Tibial artery (tissue), 4 donors: ENCODE results near the gene NCKAP1.

ENCODE experiments used
- DNase-seq, 2 donors: peaks; one replicate each; pipeline ENCODE4 v3.0.0-alpha.2; 2019
- H3K27ac ChIP-seq, 2 donors: fragments of 200-600 bp; sonication (generic) in 1 of 2; 1 replicate in 1 of 2; 2 replicates in 1 of 2; pipeline ENCODE4 v1.5.1; 2018 to 2019; ENCODE audit warnings: mild to moderate bottlenecking in 1 of 2
- H3K27me3 ChIP-seq, 2 donors: fragments of 200-600 bp; sonication (generic) in 1 of 2; one replicate each; pipeline versions ENCODE4 v1.5.1 to v1.6.0; 2016 to 2019
- H3K36me3 ChIP-seq, 3 donors: fragments of 200-600 bp; sonication (generic) in 2 of 3; one replicate each; pipeline ENCODE4 v1.5.1; 2016 to 2019; ENCODE audit warnings: mild to moderate bottlenecking in 2 of 3
- H3K4me1 ChIP-seq, 4 donors: fragments of 200-600 bp; sonication (generic) in 2 of 4; 1 replicate in 3 of 4; 2 replicates in 1 of 4; pipeline ENCODE4 v1.5.1; 2016 to 2019
- H3K4me3 ChIP-seq, 2 donors: fragments of 200-600 bp; sonication (generic) in 1 of 2; 1 replicate in 1 of 2; 2 replicates in 1 of 2; pipeline ENCODE4 v1.5.1; 2018 to 2019; ENCODE audit warnings: mild to moderate bottlenecking in 2 of 2
- H3K9me3 ChIP-seq, 3 donors: fragments of 200-600 bp; sonication (generic) in 1 of 3; one replicate each; pipeline ENCODE4 v1.5.1; 2016 to 2019
- CTCF ChIP-seq, 2 experiments: fragments of 200-600 bp in 1 of 2; fragments of 450-650 bp in 1 of 2; IDR thresholded peaks; one replicate each; pipeline ENCODE4 v1.5.1; 2017 to 2019; ENCODE audit warnings: antibody characterized with exemption in 2 of 2, mild to moderate bottlenecking in 1 of 2, moderate library complexity in 1 of 2
- intact Hi-C: fragments of 100-400 bp; cut with DNase I; formaldehyde crosslinking; loops from one replicate; pipeline ENCODE4 v1.15.0; 2023; ENCODE audit warnings: low total_unique reads

The NCKAP1 gene

GRCh38 chr2:182915369-182916326 is 122.6 kb downstream of the NCKAP1 start:
- no peak for DNase-seq
- intact Hi-C loops = no loop called here
- Histone ChIP-seq H3K36me3 (peaks cover 16 to 40% (median 31%) of the 10 kb centered on the region in 3 donors), H3K4me3 (no peak overlapping the region), H3K4me1 (peaks cover 0 to 55% (median 4%) of the 10 kb centered on the region in 4 donors), H3K27ac (no peak overlapping the region), H3K9me3 (no peaks in the 10 kb centered on the region), H3K27me3 (no peaks in the 10 kb centered on the region)
- no peak for TF ChIP-seq CTCF (IDR thresholded peaks at IDR 0.05)

- no peak for TF ChIP-seq CTCF (IDR thresholded peaks at IDR 0.05)
- Histone ChIP-seq H3K4me1 (peaks cover 0 to 55% (median 4%) of the 10 kb centered on the region in 4 donors), H3K36me3 (peaks cover 21 to 38% (median 37%) of the 10 kb centered on the region in 3 donors), H3K27me3 (no peaks in the 10 kb centered on the region), H3K9me3 (no peaks in the 10 kb centered on the region), H3K27ac (no peak overlapping the region), H3K4me3 (no peak overlapping the region)
- DNase-seq = no peak
- intact Hi-C loops = no loop called here
These were observed 123.4 kb downstream of the NCKAP1 start for GRCh38 chr2:182914852-182915251.

- H3K27me3 ChIP-seq = no peaks in the 10 kb centered on the region
- H3K27ac ChIP-seq = no peak overlapping the region
- intact Hi-C loops = no loop called here
- H3K9me3 ChIP-seq = no peaks in the 10 kb centered on the region
- no peak for DNase-seq
- H3K4me1 ChIP-seq = peaks cover 0 to 49% (median 4%) of the 10 kb centered on the region in 4 donors
- TF ChIP-seq CTCF (IDR thresholded peaks at IDR 0.05) = no peak
- peaks cover 29 to 37% (median 37%) of the 10 kb centered on the region in 3 donors for H3K36me3 ChIP-seq
- no peak overlapping the region for H3K4me3 ChIP-seq
These were observed 125.2 kb downstream of the NCKAP1 start for GRCh38 chr2:182913064-182913463.

GRCh38 chr2:182912518-182912915 is 125.7 kb downstream of the NCKAP1 start:
- Histone ChIP-seq H3K27me3 (no peaks in the 10 kb centered on the region), H3K36me3 (peaks cover 29 to 37% (median 37%) of the 10 kb centered on the region in 3 donors), H3K27ac (no peak overlapping the region), H3K4me3 (no peak overlapping the region), H3K4me1 (peaks cover 0 to 43% (median 4%) of the 10 kb centered on the region in 4 donors), H3K9me3 (no peaks in the 10 kb centered on the region)
- TF ChIP-seq CTCF (IDR thresholded peaks at IDR 0.05) = no peak
- intact Hi-C loops = no loop called here
- no peak for DNase-seq

GRCh38 chr2:182911813-182912517 is 126.3 kb downstream of the NCKAP1 start:
- intact Hi-C loops = no loop called here
- no peak for TF ChIP-seq CTCF (IDR thresholded peaks at IDR 0.05)
- Histone ChIP-seq H3K4me1 (peaks cover 0 to 38% (median 4%) of the 10 kb centered on the region in 4 donors), H3K27me3 (no peaks in the 10 kb centered on the region), H3K9me3 (no peaks in the 10 kb centered on the region), H3K27ac (no peak overlapping the region), H3K36me3 (peaks cover 29 to 37% (median 32%) of the 10 kb centered on the region in 3 donors), H3K4me3 (no peak overlapping the region)
- no peak for DNase-seq
